Caco-2 (cell line): Measurements from ENCODE around the gene ABTB1. TPM values are rescaled to one million over a fixed set of nuclear protein-coding genes. Genes with fewer than 3 reads are reported as not detected.
A peak's percentile ranks its signal among the peaks of the same experiment; 100 is the strongest.

ENCODE experiments used
- BruUV-seq: library from RNA; stranded (reverse); fragments of 400-500 nt; replicated peaks from 2 replicates; lab custom pipeline; 2021; lab: Mats Ljungman, UMichigan
- CTCF ChIA-PET: fragments of 300-600 bp; sonication (Branson Sonifier 250); formaldehyde crosslinking; loops from one replicate; lab custom pipeline; 2022; ENCODE audit warnings: antibody characterized with exemption; lab: Charles Lee
- POLR2A ChIA-PET: fragments of 300-600 bp; sonication (Branson Sonifier 250); formaldehyde crosslinking; loops from one replicate; lab custom pipeline; 2022; ENCODE audit warnings: antibody characterized with exemption; lab: Charles Lee
- DNase-seq, 2 experiments: peaks; one replicate each; pipeline versions ENCODE4 v3.0.0 to v3.0.0-alpha.2; 2020 to 2022
- H3K27me3 ChIP-seq: replicated peaks from 2 replicates; pipeline ENCODE4 v1.6.0; 2011; ENCODE audit warnings: low read length; ENCODE audit not compliant: control insufficient read depth, insufficient read depth
- H3K36me3 ChIP-seq: 2 replicates; pipeline ENCODE4 v1.5.1; 2011; ENCODE audit warnings: low read length; ENCODE audit not compliant: control insufficient read depth, insufficient read depth
- H3K4me1 ChIP-seq: fragments of 250-450 bp; sonication (Bioruptor Pico); 2 replicates; pipeline ENCODE4 v1.5.1; 2020; ENCODE audit warnings: mild to moderate bottlenecking
- H3K4me3 ChIP-seq: 2 replicates; pipeline ENCODE4 v1.5.1; 2011; ENCODE audit warnings: low read depth, mild to moderate bottlenecking, control low read depth, low read length
- H3K9me3 ChIP-seq: fragments of 250-450 bp; sonication (Bioruptor Pico); 2 replicates; pipeline ENCODE4 v1.5.1; 2020; ENCODE audit warnings: mild to moderate bottlenecking, moderate library complexity
- H3K27ac Mint-ChIP-seq: one replicate; pipeline ENCODE4 v1.8.0; 2022; ENCODE audit warnings: mixed read lengths; ENCODE audit not compliant: unreplicated experiment
- H3K27me3 Mint-ChIP-seq: one replicate; pipeline ENCODE4 v1.8.0; 2022; ENCODE audit warnings: mixed read lengths; ENCODE audit not compliant: insufficient read depth, unreplicated experiment
- H3K36me3 Mint-ChIP-seq: one replicate; pipeline ENCODE4 v1.8.0; 2022; ENCODE audit warnings: mild to moderate bottlenecking, mixed read lengths; ENCODE audit not compliant: insufficient read depth, unreplicated experiment
- H3K4me1 Mint-ChIP-seq: one replicate; pipeline ENCODE4 v1.8.0; 2022; ENCODE audit warnings: low read depth, mixed read lengths; ENCODE audit not compliant: unreplicated experiment
- H3K4me3 Mint-ChIP-seq: one replicate; pipeline ENCODE4 v1.8.0; 2022; ENCODE audit warnings: mild to moderate bottlenecking, moderate library complexity, mixed read lengths; ENCODE audit not compliant: unreplicated experiment
- H3K9me3 Mint-ChIP-seq: one replicate; pipeline ENCODE4 v1.8.0; 2022; ENCODE audit warnings: mixed read lengths; ENCODE audit not compliant: unreplicated experiment
- intact Hi-C: fragments of 100-400 bp; cut with micrococcal nuclease; formaldehyde crosslinking; loops from one replicate; pipeline ENCODE4 v1.10.0; 2022; ENCODE audit not compliant: unreplicated experiment
- total RNA-seq: library from RNA; stranded (reverse); gene quantifications from 2 replicates; pipeline ENCODE4 v1.2.3, GENCODE V29; 2022
- TF ChIP-seq, protein P1 (sequence below), 2 experiments: fragments of 200-600 bp in 1 of 2; IDR thresholded peaks; 1 replicate in 1 of 2; 2 replicates in 1 of 2; pipeline versions ENCODE4 v1.5.1 to v1.8.0; 2011 to 2022; ENCODE audit warnings: antibody characterized with exemption in 1 of 2, control low read depth in 1 of 2, inconsistent platforms in 1 of 2, low read depth in 1 of 2, low read length in 1 of 2, mild to moderate bottlenecking in 1 of 2, moderate library complexity in 1 of 2; ENCODE audit not compliant: insufficient read depth in 1 of 2, severe bottlenecking in 1 of 2, unreplicated experiment in 1 of 2

Gene ABTB1
- total RNA-seq, 1 experiment from 2014 or later, result 6.2 TPM

DNA sequence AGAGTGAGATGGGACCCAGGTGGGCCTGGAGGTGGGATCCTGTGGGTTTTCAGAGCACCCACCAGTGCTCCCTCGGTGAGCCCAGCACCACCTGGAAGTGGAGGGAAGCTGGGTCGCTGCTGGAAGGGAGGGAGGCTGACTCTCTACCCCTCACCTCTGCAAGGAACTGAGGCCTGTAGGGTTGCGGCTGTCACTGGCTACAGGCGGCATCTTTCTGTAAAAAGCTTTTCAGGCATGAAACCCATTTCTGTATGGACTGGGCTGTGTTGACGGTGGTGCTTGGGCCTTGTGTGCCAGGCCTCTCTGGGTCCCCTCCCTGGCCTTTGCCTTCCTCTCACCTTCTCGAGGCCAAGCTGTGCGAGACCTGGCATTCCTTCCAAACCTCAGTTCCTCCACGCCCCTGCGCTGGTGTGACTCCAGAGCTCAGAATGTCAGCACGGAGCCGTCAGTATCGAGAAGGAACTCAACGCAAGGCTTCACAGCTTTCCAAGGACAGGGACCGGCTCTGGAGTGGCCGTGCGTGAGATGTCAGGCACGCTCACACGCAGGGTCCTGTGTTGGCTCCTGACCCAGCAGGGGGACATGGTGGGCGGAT is 16.6 kb downstream of the ABTB1 start:
- Mint-ChIP-seq H3K27ac (peak overlapping the region; percentile 73), H3K36me3 (peaks cover 1% of the 10 kb centered on the region), H3K9me3 (no peaks in the 10 kb centered on the region), H3K27me3 (no peaks in the 10 kb centered on the region), H3K4me1 (no peaks in the 10 kb centered on the region), H3K4me3 (no peak overlapping the region)
- no peaks in the 10 kb centered on the region for H3K9me3 ChIP-seq
- TF ChIP-seq, protein P1, sequence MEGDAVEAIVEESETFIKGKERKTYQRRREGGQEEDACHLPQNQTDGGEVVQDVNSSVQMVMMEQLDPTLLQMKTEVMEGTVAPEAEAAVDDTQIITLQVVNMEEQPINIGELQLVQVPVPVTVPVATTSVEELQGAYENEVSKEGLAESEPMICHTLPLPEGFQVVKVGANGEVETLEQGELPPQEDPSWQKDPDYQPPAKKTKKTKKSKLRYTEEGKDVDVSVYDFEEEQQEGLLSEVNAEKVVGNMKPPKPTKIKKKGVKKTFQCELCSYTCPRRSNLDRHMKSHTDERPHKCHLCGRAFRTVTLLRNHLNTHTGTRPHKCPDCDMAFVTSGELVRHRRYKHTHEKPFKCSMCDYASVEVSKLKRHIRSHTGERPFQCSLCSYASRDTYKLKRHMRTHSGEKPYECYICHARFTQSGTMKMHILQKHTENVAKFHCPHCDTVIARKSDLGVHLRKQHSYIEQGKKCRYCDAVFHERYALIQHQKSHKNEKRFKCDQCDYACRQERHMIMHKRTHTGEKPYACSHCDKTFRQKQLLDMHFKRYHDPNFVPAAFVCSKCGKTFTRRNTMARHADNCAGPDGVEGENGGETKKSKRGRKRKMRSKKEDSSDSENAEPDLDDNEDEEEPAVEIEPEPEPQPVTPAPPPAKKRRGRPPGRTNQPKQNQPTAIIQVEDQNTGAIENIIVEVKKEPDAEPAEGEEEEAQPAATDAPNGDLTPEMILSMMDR (IDR thresholded peaks at IDR 0.05; ENCODE audit: insufficient read depth in 1 of 2, low read depth in 1 of 2, low read length in 1 of 2, severe bottlenecking in 1 of 2, unreplicated experiment in 1 of 2), result no peak
- H3K4me3 ChIP-seq, result no peak overlapping the region
- ChIA-PET CTCF (interaction anchor here (0.5 to 2.6 kb wide), 6 partner anchors 14 to 270 kb away, joined by 3 to 18 read pairs (median 4); no protein-coding TSS in a partner anchor), POLR2A (no interaction called here)
- BruUV-seq, result no TSS peak
- DNase-seq, result peak in 1 of 2 experiments; percentile 26
- H3K36me3 ChIP-seq, result no peaks in the 10 kb centered on the region
- intact Hi-C loops, result no loop called here
- no peaks in the 10 kb centered on the region for H3K27me3 ChIP-seq
- peaks cover 27% of the 10 kb centered on the region for H3K4me1 ChIP-seq

DNA sequence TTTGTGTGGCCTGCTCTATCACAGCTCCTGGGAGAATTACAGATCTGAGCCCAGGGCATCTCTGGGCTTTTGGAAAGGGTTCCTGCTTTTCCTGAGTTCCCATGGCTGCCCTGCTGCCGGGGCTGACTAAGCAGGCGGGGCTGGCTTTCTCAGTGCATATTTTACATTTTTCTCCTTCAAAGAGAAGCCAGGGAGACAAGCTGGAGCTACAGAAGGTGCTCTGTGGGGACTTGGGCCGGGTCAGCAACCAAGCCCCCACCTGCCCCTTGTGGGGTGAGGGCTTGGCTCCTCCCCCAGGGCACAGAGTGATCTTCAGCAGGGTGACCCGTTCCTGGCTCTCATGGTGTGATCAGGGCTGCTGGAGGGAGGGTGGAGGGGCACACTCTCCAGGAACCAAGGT is 17.4 kb downstream of the ABTB1 start:
- Histone ChIP-seq H3K36me3 (no peaks in the 10 kb centered on the region), H3K4me1 (peaks cover 27% of the 10 kb centered on the region), H3K27me3 (no peaks in the 10 kb centered on the region), H3K9me3 (no peaks in the 10 kb centered on the region), H3K4me3 (no peak overlapping the region)
- POLR2A ChIA-PET, result no interaction called here
- H3K36me3 Mint-ChIP-seq, result peaks cover 4% of the 10 kb centered on the region
- H3K27ac Mint-ChIP-seq, result peak overlapping the region; percentile 73
- no peaks in the 10 kb centered on the region for H3K4me1 Mint-ChIP-seq
- no TSS peak for BruUV-seq
- H3K9me3 Mint-ChIP-seq, result no peaks in the 10 kb centered on the region
- CTCF ChIA-PET, result interaction anchor here (0.6 to 2.6 kb wide), 4 partner anchors 57 to 270 kb away, joined by 3 to 18 read pairs (median 7); no protein-coding TSS in a partner anchor
- TF ChIP-seq, protein P1 (IDR thresholded peaks at IDR 0.05; ENCODE audit: insufficient read depth in 1 of 2, low read depth in 1 of 2, low read length in 1 of 2, severe bottlenecking in 1 of 2, unreplicated experiment in 1 of 2), result no peak
- peak; percentile 68 to 69 for DNase-seq
- intact Hi-C loops, result loop anchor here (1.0 to 5.0 kb wide), 4 partner anchors 38 to 281 kb away; no protein-coding TSS in a partner anchor
- no peak overlapping the region for H3K4me3 Mint-ChIP-seq
- H3K27me3 Mint-ChIP-seq, result no peaks in the 10 kb centered on the region

DNA sequence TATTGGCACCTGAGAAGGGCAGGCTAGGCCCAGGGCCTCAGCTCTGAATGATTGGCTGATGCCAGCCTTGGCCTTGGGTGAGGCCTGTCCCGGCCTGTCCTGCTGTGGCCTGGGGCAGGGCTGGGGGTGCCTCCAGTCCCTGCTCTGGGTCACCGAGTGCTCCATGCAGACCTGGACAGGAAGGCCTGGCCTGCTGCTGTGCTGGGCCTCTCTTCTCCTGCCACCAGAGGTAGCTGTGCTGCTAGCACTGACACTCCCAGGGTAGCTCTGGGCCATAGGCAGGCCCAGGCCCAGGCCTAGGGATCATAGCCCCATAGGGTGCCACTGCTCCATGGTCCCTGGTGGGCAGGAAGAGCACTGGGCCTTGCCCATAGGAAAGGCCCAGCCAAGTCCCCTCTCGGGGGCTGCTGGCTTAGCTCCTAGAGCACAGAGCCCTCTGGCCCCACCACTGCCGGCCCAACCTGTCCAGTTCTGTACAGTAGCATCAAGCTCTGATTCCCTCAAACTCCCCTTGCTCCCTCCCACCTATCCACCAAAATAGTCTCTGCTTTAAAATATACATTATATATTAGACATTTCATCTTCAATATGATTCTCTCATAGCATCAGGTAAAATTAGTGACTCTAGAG is 18.2 kb downstream of the ABTB1 start:
- no TSS peak for BruUV-seq
- Histone ChIP-seq H3K27me3 (no peaks in the 10 kb centered on the region), H3K4me3 (no peak overlapping the region), H3K4me1 (peaks cover 27% of the 10 kb centered on the region), H3K9me3 (no peaks in the 10 kb centered on the region), H3K36me3 (no peaks in the 10 kb centered on the region)
- no peaks in the 10 kb centered on the region for H3K27me3 Mint-ChIP-seq
- intact Hi-C loops, result loop anchor here (1.0 to 5.0 kb wide), 4 partner anchors 39 to 280 kb away; no protein-coding TSS in a partner anchor
- no peak overlapping the region for H3K4me3 Mint-ChIP-seq
- DNase-seq, result peak; percentile 70 to 81
- H3K4me1 Mint-ChIP-seq, result no peaks in the 10 kb centered on the region
- H3K27ac Mint-ChIP-seq, result no peak overlapping the region
- ChIA-PET CTCF (interaction anchor here (0.8 to 2.6 kb wide), 6 partner anchors 11 to 269 kb away, joined by 3 to 18 read pairs (median 7); partner anchors contain the start of gene MGLL), POLR2A (no interaction called here)
- no peaks in the 10 kb centered on the region for H3K9me3 Mint-ChIP-seq
- peaks cover 4% of the 10 kb centered on the region for H3K36me3 Mint-ChIP-seq
- TF ChIP-seq, protein P1 (IDR thresholded peaks at IDR 0.05; ENCODE audit: insufficient read depth in 1 of 2, low read depth in 1 of 2, low read length in 1 of 2, severe bottlenecking in 1 of 2, unreplicated experiment in 1 of 2), result peak; percentile 35 to 73
